ENCODE data around the gene SLC39A13.

SLC39A13 gene

DNA sequence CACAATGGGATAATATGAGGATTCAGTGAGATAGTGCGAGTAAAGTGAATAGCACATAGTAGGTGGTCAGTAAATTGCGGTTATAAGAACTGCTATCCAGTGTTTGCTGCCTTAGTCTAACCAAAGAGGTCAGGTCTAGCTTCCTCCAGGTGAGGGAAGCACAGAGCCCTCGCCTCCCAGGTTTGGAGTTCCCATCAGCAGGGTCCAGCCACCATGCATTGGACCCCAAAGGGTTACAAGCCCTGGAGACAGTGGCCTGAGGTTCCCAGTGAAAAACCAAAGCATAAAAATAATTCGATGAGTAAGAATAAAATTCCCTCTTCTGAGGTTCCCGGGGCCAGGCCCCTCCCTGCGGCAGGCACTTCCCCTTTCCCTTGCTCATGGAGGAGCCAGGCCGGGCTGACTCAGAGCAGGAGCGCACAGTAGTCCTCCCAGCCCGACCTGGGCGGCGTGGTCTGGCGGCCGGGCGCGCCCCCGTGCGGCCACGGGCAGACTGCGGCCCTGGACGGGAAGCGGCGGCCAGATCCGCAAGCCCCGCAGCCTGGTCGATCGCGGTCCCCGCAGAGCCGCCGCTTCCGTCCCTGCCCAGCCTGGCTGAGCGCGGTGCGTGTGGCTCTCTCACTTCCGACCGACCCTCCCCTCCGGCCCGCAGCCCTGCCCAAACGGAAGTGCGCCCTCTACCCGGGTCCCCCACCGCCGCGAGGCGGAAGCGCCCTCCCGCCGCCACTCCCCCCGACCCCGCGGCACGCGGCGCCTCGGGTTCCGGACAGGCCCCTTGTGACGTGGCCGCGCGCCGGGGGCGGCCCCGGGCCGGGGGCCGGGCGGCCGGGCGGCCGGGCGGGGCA, at the start of gene SLC39A13:
SLC39A13 (plus strand) TSS at position 845 of the 845 bp plus-strand sequence. CDS start 1,505 bp downstream, outside the sequence.
- peak; percentile 95 for DNase-seq (ENCODE audit: low spot score)

DNA sequence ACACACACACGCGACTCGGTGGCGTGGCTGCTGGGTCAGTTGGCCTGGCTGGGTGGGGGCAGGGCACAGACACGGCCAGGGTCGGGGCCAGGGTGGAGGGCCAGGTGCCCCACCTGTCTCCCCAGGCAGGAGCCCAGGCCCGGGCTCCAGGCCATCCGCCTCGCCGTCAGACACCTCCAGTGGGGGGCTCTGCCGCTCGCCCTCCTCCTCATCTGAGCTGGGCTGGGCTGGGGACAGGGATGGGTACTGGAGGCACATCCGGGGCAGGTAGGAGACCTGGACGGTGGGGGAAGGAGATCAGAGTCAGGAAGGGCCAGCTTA, 49.7 kb upstream of the SLC39A13 start:
- DNase-seq (ENCODE audit: low spot score), result no peak

DNA sequence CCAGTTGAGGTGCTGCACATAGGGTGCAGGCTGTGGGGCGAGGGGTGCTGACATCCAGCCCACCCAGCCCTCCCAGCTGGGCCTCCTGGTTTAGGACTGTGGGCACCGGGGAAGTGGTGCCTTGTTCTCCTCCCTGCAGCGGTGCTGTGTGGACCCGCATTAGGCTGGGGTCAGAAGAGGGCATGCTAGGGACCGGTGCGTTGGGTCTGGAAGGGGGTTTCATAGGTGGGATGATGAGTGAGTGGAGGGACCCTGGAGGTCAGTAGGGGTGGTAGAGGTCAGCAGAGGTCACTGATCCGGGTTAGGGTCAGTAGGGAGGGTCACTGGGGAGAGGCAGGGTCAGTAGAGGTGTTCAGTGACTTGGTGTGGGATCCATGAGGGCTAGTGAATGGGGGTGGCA, 49.2 kb upstream of the SLC39A13 start:
- no peak for DNase-seq (ENCODE audit: low spot score)

DNA sequence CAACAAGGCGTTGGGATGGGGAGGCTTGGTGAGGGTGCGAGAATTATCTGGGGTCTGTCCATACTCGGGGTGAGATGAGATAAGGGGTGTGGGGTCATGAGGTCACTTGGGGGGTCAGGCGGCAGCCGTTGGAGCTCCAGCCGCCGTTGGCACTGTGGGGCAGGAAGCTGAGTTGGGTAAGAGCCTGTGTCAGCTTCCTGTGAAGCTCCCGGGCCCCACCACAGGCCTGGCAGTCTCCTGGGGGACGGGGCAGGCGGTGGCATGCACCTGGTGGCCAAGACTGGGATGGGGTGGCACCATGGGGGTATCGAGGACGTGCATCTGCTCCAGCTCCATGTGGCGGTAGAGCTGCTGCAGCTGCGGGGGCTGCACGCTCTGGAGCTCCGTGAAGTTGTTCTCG, 48.8 kb upstream of the SLC39A13 start:
- DNase-seq (ENCODE audit: low spot score), result no peak

DNA sequence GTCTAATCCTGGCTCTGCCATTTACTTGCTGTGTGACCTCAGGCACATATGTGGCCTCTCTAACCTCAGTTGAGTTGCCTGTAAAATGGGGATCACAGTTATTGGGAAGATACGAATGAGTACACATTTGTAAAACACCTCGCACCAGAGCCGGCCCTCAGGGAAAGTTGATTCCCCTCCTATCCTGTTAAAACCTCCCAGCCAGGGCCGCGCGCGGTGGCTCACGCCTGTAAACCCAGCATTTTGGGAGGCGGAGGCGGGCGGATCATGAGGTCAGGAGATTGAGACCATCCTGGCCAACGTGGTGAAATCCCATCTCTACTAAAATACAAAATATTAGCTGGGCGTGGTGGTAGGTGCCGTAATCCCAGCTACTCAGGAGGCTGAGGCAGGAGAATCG, 48.0 kb upstream of the SLC39A13 start:
- DNase-seq (ENCODE audit: low spot score), result no peak

DNA sequence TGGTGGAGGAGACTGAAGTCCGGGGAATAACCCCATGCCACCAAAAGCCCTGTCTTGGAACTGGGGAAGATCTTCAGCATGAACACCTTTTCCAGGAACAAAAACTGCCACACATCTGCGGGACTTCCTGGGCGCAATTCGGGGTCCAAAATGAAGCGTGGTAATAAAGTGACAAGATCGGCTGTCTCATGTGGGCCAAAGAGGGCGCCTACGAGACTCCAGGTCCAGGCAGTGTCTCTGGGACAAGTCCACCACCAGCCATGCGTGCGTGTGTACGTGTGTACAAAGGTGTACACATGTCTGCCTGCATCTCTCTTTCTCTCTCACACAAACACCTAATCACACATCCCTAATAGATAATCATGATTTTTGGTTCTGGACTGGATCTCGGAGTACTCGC, 47.0 kb upstream of the SLC39A13 start:
- DNase-seq (ENCODE audit: low spot score), result no peak

DNA sequence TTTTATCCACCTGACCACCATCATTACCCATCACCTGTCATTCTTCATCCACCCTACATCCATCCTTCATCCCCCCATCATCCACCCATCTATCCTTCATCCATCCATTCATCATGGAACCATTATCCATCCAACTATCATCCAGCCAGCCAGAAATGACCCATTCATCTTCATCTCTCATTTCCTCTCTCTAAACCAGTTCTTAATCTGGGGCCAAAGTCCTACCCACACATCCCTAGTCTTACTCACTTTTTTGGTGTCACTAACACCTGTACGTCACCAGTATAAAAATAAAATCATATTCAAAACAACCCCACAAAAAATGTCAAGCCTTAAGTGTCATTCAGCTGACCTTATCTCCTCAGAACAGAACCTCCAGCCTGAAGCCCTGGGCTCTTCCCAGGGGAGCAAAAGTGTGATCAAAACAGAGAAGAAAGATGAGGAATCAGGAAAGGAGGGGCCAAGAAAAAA, 42.3 kb upstream of the SLC39A13 start:
- no peak for DNase-seq (ENCODE audit: low spot score)

DNA sequence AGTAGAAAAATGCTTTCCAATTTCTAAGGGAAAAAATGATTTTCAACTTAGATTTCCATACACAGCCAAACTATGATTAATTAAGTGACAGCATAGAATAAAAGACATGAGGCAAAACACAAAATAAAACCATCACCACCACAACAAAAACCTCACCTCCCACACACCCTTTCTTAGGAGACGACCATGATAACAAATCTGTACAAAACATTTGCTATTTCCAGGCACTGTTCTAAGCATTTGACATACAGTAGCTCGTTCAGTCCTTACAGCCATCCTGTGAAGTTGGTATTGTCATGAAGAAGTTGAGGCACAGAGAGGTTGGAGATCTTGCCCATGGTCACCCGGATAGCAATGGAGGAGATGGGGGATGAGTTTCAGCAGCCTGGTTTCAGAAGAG, 38.7 kb upstream of the SLC39A13 start:
- DNase-seq (ENCODE audit: low spot score), result no peak

DNA sequence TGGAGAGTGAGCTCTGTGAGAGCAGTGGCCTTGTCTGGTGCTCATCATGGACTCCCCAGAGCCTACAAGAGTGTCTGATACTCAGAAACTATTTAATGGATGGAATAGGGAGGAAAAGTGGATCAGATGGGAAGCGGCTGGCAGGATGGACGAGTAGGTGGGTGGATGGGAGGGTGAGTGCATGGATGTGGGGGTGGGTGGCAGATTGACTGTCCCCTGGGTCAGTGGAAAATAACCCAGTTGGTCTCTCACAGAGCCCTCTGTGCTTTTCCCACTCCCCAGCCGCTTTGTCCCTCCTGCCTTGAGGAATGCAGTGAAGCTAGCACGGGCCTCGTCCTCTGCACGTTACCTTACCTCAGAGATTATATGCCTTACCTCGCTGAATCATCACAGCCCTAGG, 36.0 kb upstream of the SLC39A13 start:
- no peak for DNase-seq (ENCODE audit: low spot score)

DNA sequence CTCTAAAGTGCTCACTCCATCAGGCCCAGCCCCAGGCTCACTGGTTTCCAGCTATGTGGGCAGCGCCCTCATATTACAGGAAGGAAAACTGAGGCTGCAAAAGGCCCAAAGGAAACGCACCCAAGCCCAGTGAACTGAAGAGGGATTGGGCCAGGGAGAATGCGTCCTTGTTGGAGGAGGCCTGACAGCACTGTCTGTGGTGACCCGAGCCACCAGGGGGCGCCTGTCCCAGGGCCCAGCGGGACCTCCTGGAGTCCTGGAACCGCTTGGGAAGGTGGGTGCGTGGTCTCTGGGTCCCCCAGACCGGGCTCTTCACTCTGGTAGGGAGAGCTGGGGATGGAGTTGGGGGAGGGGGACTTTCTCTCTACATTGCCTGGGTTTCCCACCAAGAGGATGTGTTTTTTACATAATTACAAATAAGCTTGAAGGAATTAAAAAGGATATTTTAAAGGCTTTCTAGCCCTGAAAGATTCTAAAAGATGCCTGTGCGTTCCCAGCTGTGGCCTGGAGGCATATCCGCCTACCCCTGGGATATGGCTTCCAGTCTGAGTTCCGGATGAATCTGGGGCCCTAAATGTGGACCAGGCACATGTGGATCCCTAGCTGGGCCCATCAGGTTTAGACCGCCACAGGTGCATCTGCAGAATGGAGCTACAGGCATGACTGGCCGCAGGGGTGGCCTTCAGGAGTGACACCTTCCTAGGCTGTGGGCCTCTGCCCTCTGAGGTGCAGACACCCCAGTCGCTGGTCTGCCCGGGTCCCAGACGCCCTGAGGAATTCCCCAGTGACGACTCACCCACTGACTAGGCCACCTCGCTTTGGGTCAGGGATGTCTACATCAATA, 34.3 kb upstream of the SLC39A13 start:
- peak; percentile 42 for DNase-seq (ENCODE audit: low spot score)

DNA sequence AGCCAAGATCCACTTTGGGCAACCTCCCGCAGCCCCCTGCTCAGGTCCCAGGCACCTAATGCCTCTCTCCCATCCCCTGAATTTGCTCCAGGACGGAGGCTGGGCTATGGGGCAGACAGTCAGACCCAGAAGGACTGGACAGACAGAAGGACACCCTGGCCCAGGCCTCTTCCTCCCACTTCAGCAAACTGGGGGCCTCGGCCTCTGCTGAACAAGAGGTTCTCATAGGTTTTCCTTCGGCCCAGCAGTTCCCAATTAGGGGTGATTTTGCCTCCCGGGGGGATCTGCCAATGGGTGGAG, 33.7 kb upstream of the SLC39A13 start:
- no peak for DNase-seq (ENCODE audit: low spot score)

DNA sequence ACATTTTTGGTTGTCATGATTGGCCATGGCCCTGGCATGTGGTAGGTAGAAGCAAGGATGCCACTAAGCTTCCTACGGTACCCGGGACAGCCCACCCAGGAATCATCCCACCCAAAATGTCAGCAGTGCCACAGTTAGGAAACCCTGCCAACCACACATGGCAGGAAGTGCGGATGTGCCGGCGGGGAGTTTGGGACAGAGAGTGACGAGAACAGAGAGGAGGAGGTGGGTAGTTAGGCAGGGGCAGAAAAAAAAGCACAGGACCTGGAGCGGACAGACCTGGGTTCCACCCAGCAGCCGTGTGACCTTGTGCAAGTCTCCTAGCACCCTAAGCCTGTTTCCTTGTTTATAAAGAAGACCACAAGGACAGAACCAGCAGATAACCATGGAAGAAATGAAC, 33.4 kb upstream of the SLC39A13 start:
- DNase-seq (ENCODE audit: low spot score), result no peak

DNA sequence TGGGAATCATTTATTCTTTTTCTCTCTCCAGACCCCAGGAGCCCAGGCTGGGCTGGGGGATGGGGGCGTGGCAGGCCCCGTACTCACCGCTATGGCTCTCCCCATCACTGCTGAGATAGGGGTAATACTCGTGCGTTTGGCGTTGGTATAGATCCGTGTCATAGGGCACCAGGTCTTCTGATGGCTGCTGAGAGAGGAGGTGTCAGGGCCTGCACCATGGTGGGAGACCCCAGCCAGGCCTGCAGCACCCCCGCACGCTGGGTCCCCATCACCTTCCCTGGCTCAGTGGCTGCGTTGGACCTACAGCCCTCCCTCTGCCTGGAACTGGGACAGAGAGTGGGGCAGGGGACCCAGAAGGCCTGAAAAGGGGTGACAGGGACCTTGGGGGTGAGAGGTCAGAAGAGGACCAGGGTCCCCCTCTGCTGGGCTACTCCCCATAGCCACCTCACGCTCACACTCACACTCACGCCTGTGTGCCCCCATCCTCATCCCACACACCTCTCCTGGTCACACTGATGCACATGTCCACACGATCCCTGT, 32.8 kb upstream of the SLC39A13 start:
- DNase-seq (ENCODE audit: low spot score), result no peak

DNA sequence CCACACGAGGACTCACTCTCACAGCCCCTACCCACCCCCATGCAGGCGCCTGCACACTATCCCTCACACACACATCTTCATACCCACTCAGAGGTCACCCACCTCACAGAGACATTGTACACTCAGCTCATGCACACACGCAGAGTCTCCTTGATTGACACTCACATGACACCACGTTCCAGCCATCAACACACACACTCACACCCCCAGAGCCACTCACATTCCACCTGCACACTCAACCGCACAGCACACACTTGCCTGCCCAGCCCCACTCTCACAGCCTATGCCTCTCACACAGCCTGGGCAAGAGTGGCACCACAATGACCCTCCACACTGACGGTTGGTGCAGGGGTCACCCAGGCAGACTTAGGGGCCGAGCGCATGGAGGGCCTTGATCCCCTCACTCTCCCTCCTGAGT, 32.3 kb upstream of the SLC39A13 start:
- DNase-seq (ENCODE audit: low spot score), result no peak

DNA sequence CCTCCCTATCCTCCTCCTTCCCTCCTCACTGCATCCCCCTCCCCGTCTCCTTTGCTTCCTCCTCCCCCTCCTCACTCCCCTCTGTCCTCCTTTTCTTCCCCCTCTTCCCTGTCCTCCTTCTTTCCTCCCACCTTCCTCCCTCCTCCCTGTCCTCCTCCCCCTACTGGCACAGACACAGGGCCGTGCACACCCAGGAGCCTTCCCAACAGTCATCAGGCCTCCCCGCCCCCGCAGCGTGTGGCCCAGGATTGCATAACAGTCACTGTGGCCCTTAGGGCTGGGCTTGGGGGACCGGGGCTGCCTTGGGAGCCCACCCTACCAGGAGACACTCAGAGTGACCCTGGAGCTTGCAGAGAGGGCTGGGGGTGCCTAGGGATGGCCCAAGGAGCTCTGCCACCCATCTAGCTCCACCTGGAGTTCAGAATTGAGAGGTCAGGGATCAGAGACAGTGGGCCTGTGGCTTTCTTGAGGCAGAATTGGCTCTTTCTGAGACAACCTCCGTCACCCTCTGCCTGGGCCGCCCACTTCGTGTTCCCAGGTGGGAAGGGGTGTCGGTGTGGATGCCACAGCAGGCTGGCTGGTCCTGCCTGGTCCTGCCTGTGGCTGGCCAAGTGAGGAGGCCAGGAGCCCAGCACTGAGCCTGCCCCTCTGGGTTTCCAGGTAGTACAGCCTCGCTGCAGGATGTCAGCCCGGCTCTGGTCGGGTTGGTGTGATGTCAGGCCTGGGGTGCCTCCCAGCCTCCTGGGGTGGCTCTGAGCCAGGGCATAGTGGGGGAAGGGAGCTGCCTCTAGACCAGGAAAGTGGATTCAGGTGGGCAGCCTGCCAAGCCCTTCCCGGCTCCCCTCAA, 31.6 kb upstream of the SLC39A13 start:
- DNase-seq (ENCODE audit: low spot score), result no peak

DNA sequence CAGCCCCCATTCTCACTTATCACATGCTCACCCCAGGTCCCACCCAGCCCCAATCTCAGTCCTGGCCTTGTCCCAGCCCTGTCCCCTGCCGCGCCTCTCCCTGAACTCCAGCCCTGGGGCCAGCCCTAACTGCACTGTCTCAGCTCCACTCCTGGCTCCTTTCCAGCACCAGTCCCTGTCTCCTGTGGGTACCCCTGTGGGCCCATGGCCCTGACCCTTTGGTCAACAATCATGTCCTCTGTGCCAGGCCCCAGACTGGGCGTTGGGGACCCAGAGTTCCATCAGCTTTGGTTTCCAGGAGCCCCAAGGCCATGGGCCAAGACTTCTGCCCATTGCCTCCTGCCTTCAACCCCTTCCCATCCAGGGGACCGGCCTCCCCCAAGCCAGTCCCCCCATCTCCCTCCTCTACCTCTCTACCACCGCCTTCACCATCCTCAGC, 30.8 kb upstream of the SLC39A13 start:
- no peak for DNase-seq (ENCODE audit: low spot score)

DNA sequence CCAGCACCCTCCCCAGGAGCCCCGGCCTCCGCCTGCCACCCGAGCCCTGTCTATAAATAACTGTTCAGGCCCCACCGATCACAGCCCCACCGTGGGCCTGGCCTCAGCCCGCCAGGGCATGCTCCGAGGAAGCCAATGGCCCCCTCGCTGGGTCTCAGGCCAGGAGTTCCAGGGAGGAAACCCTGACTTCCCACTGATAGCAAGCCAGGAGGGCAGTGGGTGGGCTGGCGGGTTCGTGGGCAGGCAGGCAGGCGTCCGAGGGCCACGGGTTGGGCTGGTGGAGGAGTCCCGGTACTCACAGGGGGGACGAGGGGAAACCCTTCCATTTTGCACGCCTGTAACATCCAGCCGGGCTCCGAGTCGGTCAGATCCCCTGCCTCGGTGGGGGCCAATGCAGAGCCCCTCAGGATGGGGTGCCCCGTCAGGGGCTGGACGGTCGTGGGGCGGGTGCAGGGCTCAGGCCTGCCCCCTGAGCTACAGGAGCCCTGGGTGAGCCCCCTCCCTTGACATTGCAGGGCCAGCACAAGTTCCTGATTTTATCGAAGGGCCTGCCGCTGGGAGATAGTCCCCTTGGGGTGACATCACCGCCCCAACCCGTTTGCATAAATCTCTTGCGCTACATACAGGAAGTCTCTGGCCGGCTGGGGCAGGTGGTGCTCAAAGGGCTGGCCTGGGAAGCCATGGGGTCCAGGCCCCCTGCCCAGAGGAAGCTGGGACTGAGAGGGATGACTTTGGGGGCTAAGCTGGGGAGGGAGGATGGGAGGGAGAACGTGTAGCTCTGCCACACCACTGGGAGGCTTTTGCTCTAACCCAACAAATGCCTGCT, 30.2 kb upstream of the SLC39A13 start, which contains the start of gene SPI1:
SPI1 (minus strand) TSS at position 538 of the 826 bp plus-strand sequence; CDS start at position 344, 194 bp downstream.
- DNase-seq (ENCODE audit: low spot score), result no peak

DNA sequence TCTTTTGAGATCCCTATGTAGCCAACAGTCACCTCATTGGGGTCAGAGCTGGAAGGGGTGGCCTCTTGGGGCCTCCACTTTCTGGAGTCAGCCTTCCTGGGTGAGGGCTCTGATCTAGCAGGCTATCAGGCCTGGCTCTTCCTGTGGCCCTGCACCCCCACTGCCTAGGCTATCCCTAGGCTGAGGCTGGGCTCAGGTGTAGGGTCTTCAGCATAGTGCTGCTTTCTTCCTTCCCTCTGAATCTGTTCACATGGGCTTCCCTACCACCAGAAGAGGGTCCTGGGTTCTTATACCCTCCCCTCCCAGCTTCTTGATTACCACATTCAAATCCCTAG, 29.6 kb upstream of the SLC39A13 start:
- no peak for DNase-seq (ENCODE audit: low spot score)

DNA sequence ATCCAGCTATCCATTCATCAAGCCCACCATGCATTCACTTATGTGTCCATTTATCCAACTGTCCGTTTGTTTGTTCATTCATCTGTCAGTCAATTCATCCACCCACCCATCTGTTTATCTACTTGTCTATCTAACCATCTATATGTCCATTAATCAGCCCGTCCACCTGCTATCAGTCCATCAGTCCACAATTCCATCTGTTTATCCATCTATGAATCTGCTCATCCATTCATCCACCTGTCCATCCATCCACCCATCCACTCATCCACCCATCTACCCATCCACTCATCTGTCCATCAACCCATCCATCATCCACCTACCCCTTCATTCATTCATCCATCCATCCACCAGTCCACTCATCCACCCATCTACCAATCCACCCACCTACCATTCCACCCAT, 29.1 kb upstream of the SLC39A13 start:
- no peak for DNase-seq (ENCODE audit: low spot score)

DNA sequence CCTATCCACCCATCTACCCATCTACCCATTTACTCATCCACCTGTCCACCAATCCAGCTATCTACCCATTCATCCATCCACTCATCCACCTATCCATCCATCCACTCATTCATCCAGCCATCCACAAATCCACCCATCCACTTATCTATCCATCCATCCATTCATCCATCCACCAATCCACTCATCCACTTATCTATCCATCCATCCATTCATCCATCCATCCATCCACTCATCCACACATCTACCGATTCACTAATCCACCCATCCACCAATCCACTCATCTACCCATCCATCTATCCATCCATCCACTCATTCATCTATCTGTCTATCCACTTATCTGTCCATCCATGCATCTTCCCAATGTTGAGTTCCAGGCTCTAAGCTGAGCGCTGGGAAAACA, 28.3 kb upstream of the SLC39A13 start:
- no peak for DNase-seq (ENCODE audit: low spot score)

DNA sequence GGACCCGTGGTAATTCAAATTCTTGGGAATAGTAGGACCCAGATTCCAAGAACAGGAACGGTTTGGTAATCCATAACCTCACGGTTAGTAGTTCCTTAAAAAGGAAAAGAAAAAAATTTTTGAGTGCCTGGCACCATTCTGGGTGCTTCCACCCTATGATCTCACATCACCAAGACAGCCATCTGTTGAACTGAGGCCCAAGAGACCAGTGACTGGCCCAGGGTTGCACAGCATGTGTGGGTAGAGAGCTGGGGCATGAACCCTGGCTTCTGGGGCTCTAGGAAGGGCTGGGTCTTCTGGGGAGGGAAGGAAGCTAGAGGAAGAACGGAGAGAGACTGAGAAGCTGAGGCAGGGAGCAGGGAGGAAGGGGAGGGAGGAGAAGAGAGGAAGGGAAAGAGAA, 25.3 kb upstream of the SLC39A13 start:
- no peak for DNase-seq (ENCODE audit: low spot score)

All from SW480 (cell line).